ENCODE data around the gene MRPL14. TPM values are rescaled to one million over a fixed set of nuclear protein-coding genes. Genes with fewer than 3 reads are reported as not detected.
A peak's percentile ranks its signal among the peaks of the same experiment; 100 is the strongest.

Gene MRPL14
- 59.8 TPM for polyA plus RNA-seq (2013, experiment 1 of 2)
- polyA plus RNA-seq (2013, experiment 2 of 2) = 63.5 TPM

- Histone ChIP-seq H3K27ac (ENCODE audit: low read length, poor library complexity, severe bottlenecking) (peak within 1 kb of the TSS; percentile 96), H4K8ac (ENCODE audit: low read length) (peak within 1 kb of the TSS; percentile 76), H3K9me3 (ENCODE audit: control insufficient read depth, low read length) (no peaks in the 10 kb centered on the region), H3K23ac (ENCODE audit: low read length in 2 of 2) (peak within 1 kb of the TSS in 1 of 2 experiments; percentile 32), H4K91ac (ENCODE audit: low read length) (peak within 1 kb of the TSS; percentile 91), H3K4me2 (ENCODE audit: low read length, poor library complexity, severe bottlenecking) (peak within 1 kb of the TSS; percentile 95), H3K36me3 (ENCODE audit: control insufficient read depth in 1 of 2, insufficient read depth in 2 of 2, low read depth in 1 of 2, low read length in 2 of 2) (peaks cover 6 to 11% of the 10 kb centered on the region in 2 experiments), H3K4me1 (ENCODE audit: control insufficient read depth, insufficient read depth, low read depth, low read length) (peaks cover 14% of the 10 kb centered on the region), H2BK15ac (ENCODE audit: low read depth, poor library complexity, severe bottlenecking) (peak within 1 kb of the TSS; percentile 66), H3K14ac (ENCODE audit: low read length in 2 of 2) (peak within 1 kb of the TSS; percentile 41 to 88), H3K27me3 (ENCODE audit: control insufficient read depth in 1 of 2, insufficient read depth in 1 of 2, low read length in 2 of 2) (no peaks in the 10 kb centered on the region), H3K79me1 (replicated peaks; ENCODE audit: low read length, poor library complexity, severe bottlenecking) (peaks cover 15% of the 10 kb centered on the region), H3K9ac (ENCODE audit: low read length) (peak within 1 kb of the TSS; percentile 94), H3K18ac (ENCODE audit: low read depth in 1 of 2, low read length in 2 of 2) (peak within 1 kb of the TSS; percentile 86 to 97), H2BK120ac (ENCODE audit: low read depth, low read length) (peak within 1 kb of the TSS; percentile 98), H2AFZ (ENCODE audit: low read depth, low read length) (peak within 1 kb of the TSS; percentile 87), H2BK5ac (ENCODE audit: low read depth, low read length, poor library complexity, severe bottlenecking) (peak within 1 kb of the TSS; percentile 98), H3K4ac (ENCODE audit: low read depth in 1 of 2, low read length in 2 of 2) (peak within 1 kb of the TSS; percentile 35 to 89), H2AK5ac (ENCODE audit: low read length, severe bottlenecking) (peak within 1 kb of the TSS; percentile 21), H2BK12ac (ENCODE audit: low read length in 2 of 2) (peak within 1 kb of the TSS in 1 of 2 experiments; percentile 47), H3K4me3 (ENCODE audit: insufficient read depth in 1 of 2, low read depth in 1 of 2, low read length in 2 of 2) (peak within 1 kb of the TSS; percentile 93 to 97)
- peak; percentile 90 for DNase-seq
- WGBS = under 1% methylated on average over 51 of the region's 80 CpGs
Measured at GRCh38 chr6:44127186-44128019, at the start of gene MRPL14, which contains the start of gene TMEM63B. TSS of gene MRPL14 (minus strand) at chr6:44127452. CDS start at chr6:44116611, 10,841 bp downstream. TSS of gene TMEM63B (plus strand) at chr6:44127554. CDS start at chr6:44134585, 7,031 bp downstream.

GRCh38 chr6:44176130-44176761 lies 49.0 kb upstream of the MRPL14 start:
- no peak overlapping the region for H3K4ac ChIP-seq (ENCODE audit: low read depth in 1 of 2, low read length in 2 of 2)
- no peak overlapping the region for H2BK120ac ChIP-seq (ENCODE audit: low read depth, low read length)
- peaks cover 1 to 2% of the 10 kb centered on the region in 2 experiments for H3K27me3 ChIP-seq (ENCODE audit: control insufficient read depth in 1 of 2, insufficient read depth in 1 of 2, low read length in 2 of 2)
- no peak overlapping the region for H3K9ac ChIP-seq (ENCODE audit: low read length)
- H2AFZ ChIP-seq (ENCODE audit: low read depth, low read length) = no peak overlapping the region
- 91% methylated on average over 13 of the region's 15 CpGs for WGBS
- H4K8ac ChIP-seq (ENCODE audit: low read length) = no peak overlapping the region
- no peak overlapping the region for H2BK5ac ChIP-seq (ENCODE audit: low read depth, low read length, poor library complexity, severe bottlenecking)
- H2BK12ac ChIP-seq (ENCODE audit: low read length in 2 of 2) = no peak overlapping the region
- H3K4me1 ChIP-seq (ENCODE audit: control insufficient read depth, insufficient read depth, low read depth, low read length) = peaks cover 13% of the 10 kb centered on the region
- H2AK5ac ChIP-seq (ENCODE audit: low read length, severe bottlenecking) = no peak overlapping the region
- H3K14ac ChIP-seq (ENCODE audit: low read length in 2 of 2) = no peak overlapping the region
- H2BK15ac ChIP-seq (ENCODE audit: low read depth, poor library complexity, severe bottlenecking) = no peak overlapping the region
- no peak overlapping the region for H3K27ac ChIP-seq (ENCODE audit: low read length, poor library complexity, severe bottlenecking)
- H3K36me3 ChIP-seq (ENCODE audit: control insufficient read depth in 1 of 2, insufficient read depth in 2 of 2, low read depth in 1 of 2, low read length in 2 of 2) = no peaks in the 10 kb centered on the region
- no peak overlapping the region for H3K4me2 ChIP-seq (ENCODE audit: low read length, poor library complexity, severe bottlenecking)
- H3K23ac ChIP-seq (ENCODE audit: low read length in 2 of 2) = no peak overlapping the region
- no peaks in the 10 kb centered on the region for H3K79me1 ChIP-seq (replicated peaks; ENCODE audit: low read length, poor library complexity, severe bottlenecking)
- H3K9me3 ChIP-seq (ENCODE audit: control insufficient read depth, low read length) = no peaks in the 10 kb centered on the region
- H4K91ac ChIP-seq (ENCODE audit: low read length) = no peak overlapping the region
- no peak for DNase-seq
- H3K4me3 ChIP-seq (ENCODE audit: insufficient read depth in 1 of 2, low read depth in 1 of 2, low read length in 2 of 2) = no peak overlapping the region
- H3K18ac ChIP-seq (ENCODE audit: low read depth in 1 of 2, low read length in 2 of 2) = no peak overlapping the region

- WGBS = 24% methylated on average over 12 of the region's 15 CpGs
- H2BK120ac ChIP-seq (ENCODE audit: low read depth, low read length) = no peak overlapping the region
- H3K9ac ChIP-seq (ENCODE audit: low read length) = no peak overlapping the region
- peaks cover 18 to 21% of the 10 kb centered on the region in 2 experiments for H3K27me3 ChIP-seq (ENCODE audit: control insufficient read depth in 1 of 2, insufficient read depth in 1 of 2, low read length in 2 of 2)
- H2BK15ac ChIP-seq (ENCODE audit: low read depth, poor library complexity, severe bottlenecking) = no peak overlapping the region
- H3K14ac ChIP-seq (ENCODE audit: low read length in 2 of 2) = no peak overlapping the region
- H3K36me3 ChIP-seq (ENCODE audit: control insufficient read depth in 1 of 2, insufficient read depth in 2 of 2, low read depth in 1 of 2, low read length in 2 of 2) = no peaks in the 10 kb centered on the region
- H3K27ac ChIP-seq (ENCODE audit: low read length, poor library complexity, severe bottlenecking) = no peak overlapping the region
- no peak overlapping the region for H2AFZ ChIP-seq (ENCODE audit: low read depth, low read length)
- no peak overlapping the region for H3K23ac ChIP-seq (ENCODE audit: low read length in 2 of 2)
- no peaks in the 10 kb centered on the region for H3K79me1 ChIP-seq (replicated peaks; ENCODE audit: low read length, poor library complexity, severe bottlenecking)
- H2BK5ac ChIP-seq (ENCODE audit: low read depth, low read length, poor library complexity, severe bottlenecking) = no peak overlapping the region
- peak overlapping the region in 1 of 2 experiments; percentile 8 for H2BK12ac ChIP-seq (ENCODE audit: low read length in 2 of 2)
- H3K4me3 ChIP-seq (ENCODE audit: insufficient read depth in 1 of 2, low read depth in 1 of 2, low read length in 2 of 2) = no peak overlapping the region
- H4K8ac ChIP-seq (ENCODE audit: low read length) = no peak overlapping the region
- H4K91ac ChIP-seq (ENCODE audit: low read length) = no peak overlapping the region
- no peak overlapping the region for H2AK5ac ChIP-seq (ENCODE audit: low read length, severe bottlenecking)
- H3K4ac ChIP-seq (ENCODE audit: low read depth in 1 of 2, low read length in 2 of 2) = no peak overlapping the region
- H3K9me3 ChIP-seq (ENCODE audit: control insufficient read depth, low read length) = no peaks in the 10 kb centered on the region
- H3K4me2 ChIP-seq (ENCODE audit: low read length, poor library complexity, severe bottlenecking) = no peak overlapping the region
- DNase-seq = peak; percentile 77
- H3K18ac ChIP-seq (ENCODE audit: low read depth in 1 of 2, low read length in 2 of 2) = peak overlapping the region in 1 of 2 experiments; percentile 13
- H3K4me1 ChIP-seq (ENCODE audit: control insufficient read depth, insufficient read depth, low read depth, low read length) = peaks cover 11% of the 10 kb centered on the region
Measured at GRCh38 chr6:44172731-44173500, 45.7 kb upstream of the MRPL14 start.
